GM21381 (cell line): Measurements from ENCODE around the gene CCR5.
"Not testable (repeated sequence)": the region's sequence is repeated elsewhere in the genome, so short reads cannot be mapped to it uniquely, and the experiment has no call there.

Experiments used
- ATAC-seq: cut with Tn5 transposase; IDR thresholded peaks from one replicate; pipeline ENCODE4 v1.9.1; 2021; ENCODE audit warnings: mild to moderate bottlenecking, moderate library complexity; ENCODE audit not compliant: unreplicated experiment

CCR5 gene

GRCh38 chr3:46370839-46371518 is at the start of gene CCR5:
TSS of gene CCR5 (plus strand) at chr3:46370946. CDS start at chr3:46372903, 1,957 bp downstream.
- no peak for ATAC-seq

DNA sequence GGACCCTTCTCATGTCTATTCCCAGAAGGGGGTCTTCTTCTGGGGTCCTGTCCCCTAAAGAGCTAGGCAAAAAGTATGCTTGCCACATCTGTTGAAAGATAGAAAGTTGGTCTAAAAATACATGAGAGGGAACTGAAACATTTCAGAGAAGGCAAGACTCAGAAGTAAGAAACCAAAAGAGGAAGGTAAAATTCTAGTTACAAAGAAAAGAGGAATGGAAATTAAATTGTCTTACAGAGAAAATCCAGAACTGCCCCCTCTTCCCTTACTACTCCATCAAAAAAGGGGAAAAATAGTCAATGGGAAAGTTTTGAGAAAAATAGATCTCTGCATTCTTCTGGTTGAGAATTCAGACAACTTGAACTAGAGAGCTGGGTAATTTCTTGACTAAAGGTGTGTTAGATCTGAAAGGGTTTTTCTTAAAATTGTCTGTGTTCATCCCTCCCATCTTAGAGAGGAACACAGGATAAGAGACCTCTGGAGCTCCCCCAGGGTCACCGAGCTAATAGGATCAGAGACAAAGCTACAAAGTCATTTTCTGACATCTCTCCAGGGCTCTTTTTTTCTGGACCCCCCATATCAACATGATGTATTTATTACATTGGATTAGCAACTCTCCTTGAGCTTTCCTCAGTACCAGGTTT is 49.2 kb upstream of the CCR5 start:
- no peak for ATAC-seq

DNA sequence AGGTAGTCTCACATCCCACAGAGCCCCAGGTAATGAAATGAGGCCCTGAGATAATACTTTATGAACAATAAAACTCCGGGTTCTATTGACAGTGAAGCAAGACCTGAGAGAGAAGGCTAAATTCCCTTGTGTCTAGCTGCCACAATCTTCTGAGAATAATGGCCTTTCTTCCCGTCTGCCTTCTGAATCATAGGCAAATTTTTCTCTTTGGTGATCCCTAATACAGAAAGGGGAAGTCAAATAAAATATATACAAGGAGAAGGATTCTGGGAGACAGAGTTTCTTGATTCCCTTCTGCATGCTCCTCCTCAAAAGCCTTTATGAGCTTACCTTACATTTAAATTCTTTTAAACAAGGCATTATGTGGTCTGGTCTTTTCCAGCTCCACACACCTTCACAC is 46.7 kb upstream of the CCR5 start:
- no peak for ATAC-seq

GRCh38 chr3:46325645-46326300 is 45.0 kb upstream of the CCR5 start:
- ATAC-seq, result no peak

GRCh38 chr3:46330676-46331075 is 40.1 kb upstream of the CCR5 start:
- not testable (repeated sequence) for ATAC-seq

GRCh38 chr3:46334741-46335478 is 35.8 kb upstream of the CCR5 start:
- ATAC-seq, result no peak

DNA sequence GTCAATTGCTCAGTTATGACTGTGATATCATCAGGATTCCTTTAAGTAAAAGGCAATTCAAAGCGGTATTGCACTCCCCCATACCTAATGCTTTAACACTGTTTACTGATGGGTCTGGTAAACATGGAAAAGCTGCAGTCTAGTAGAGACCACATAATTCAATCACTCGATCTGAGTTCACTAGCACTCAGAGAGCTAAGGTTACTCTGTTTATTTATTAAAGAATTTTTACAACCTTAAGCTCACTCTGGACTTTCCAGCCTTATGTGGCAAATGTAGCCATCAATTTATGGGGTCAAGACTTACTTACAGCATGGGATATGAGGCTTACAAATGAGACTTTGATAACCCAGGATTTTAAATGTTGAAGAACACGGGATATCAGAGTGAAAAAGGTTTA is 35.2 kb upstream of the CCR5 start:
- no peak for ATAC-seq

DNA sequence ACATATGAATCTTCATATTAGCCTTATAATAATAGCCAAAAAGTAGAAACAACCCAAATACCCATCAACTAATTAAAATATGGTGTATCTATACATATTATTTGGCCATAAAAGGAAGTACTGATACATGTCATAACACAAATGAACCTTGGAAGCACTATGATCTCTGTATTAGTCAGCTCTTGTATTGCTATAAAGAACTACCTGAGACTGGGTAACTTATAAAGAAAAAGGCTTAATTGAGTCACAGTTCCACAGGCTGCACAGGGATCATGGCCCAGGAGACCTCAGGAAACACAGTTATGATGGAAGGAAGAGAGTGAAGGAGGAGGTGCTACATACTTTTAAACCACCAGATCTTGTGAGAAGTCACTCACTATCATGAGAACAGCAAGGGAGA is 32.8 kb upstream of the CCR5 start:
- no peak for ATAC-seq

DNA sequence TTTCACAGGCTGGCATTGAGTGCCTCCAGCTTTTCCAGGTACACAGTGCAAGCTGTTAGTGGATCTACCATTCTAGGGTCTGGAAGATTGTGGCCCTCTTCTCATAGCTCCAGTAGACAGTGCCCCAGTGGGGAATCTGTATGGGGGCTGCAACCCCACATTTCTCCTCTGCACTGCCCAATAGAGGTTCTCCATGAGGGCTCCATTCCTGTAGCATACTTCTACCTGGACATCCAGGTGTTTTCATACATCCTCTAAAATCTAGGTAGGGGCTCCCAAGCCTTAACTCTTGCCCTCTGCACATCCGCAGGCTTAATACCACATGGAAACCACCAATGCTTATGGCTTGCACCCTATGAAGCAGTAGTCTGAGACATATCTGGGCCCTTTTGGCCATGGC is 31.9 kb upstream of the CCR5 start:
- no peak for ATAC-seq

GRCh38 chr3:46344476-46344875 is 26.3 kb upstream of the CCR5 start:
- ATAC-seq, result no peak

DNA sequence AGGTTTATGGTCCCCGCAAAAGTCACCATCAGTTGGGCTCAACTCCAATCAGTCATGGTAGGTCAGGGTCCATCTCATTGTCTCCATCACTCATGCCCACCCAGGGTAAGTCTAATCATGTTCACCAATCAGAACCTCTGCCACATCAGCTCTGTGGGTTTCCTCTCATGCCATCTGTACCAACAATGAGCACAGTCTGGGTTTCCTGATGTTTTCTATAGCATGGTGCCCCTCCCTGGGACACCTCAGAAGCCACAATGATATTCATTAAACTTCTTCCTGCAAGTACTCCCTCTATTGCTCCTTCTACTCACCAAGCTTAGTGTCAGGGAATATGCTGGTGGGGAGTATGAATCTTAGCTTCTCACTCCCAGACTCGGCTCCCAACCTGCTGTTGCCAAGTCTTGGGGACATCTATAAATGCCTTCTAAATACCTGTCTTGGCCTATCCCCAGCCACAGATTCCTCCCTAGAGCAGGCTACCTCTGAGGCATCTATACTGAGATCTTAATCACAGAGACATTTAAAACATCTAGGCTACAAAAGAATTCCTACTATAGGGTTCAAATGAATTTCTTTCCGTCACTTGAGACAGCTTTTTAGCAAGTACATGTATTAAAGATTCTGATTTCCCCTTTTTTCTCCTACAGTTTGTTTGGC is 21.8 kb upstream of the CCR5 start:
- no peak for ATAC-seq

- ATAC-seq, result peak; percentile 68
Observed at GRCh38 chr3:46349484-46350261, 21.1 kb upstream of the CCR5 start.

DNA sequence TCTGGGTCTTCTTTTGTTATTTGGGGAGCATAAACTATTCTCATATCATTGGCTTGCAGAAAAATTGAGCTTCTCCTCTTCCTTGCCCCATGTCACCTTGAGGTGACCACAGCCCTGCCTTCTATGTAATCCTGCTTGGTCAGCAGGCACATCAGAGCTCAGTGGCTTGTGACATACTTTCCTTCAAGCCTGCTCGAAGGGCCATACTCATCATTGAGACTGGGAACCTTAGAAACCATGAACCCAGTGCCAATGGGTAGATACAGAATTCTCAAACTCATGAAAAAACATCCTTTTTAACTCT is 20.5 kb upstream of the CCR5 start:
- ATAC-seq, result peak; percentile 28

GRCh38 chr3:46351646-46352045 is 19.1 kb upstream of the CCR5 start:
- ATAC-seq, result no peak

- no peak for ATAC-seq
Observed at GRCh38 chr3:46353090-46353489, 17.7 kb upstream of the CCR5 start.

- ATAC-seq, result no peak
Observed at GRCh38 chr3:46353647-46354410, 16.9 kb upstream of the CCR5 start, which contains the start of gene CCR2. TSS of gene CCR2 (plus strand) at chr3:46354111. CDS start at chr3:46357528, 3,417 bp downstream.

DNA sequence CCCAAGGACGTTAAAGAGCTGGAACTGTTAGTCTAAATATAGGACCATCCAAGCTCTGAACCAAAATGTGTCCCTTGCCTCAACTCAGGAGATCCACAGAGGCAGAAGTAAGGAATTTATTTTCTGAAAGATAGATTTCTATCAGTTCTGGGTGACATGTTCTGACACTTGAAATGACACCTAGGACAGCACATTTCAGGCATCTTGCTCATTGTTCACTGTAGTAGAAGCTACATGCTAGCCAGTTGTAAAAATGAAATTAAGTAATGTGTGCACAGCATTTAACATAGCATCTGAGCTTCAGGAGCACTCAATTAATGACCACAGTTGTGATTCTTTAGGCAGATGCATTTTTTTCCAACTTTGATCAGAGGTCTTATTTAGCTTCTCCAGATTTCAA is 16.3 kb upstream of the CCR5 start:
- ATAC-seq, result no peak

GRCh38 chr3:46354984-46355383 is 15.8 kb upstream of the CCR5 start:
- ATAC-seq, result no peak

- ATAC-seq, result no peak
Observed at GRCh38 chr3:46356276-46356675, 14.5 kb upstream of the CCR5 start.

DNA sequence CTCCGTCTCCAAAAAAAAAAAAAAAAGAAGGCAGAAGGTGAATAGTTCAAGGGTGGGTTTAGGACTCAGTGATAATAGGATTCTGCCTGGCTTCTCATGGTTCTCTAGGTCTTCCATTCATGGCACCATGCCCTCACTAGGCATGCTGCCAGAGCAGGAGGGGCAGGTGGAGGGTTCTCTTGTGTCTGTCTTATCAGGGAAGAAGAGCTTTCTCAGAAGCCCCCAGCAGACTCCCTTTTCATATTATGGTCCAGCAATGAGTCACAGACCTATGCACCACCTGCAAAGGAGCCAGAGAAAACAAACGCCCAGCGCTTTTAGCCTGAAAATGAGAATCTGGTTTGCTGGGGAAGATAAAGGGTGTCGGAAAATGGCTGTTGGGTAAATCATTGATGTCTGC is 13.8 kb upstream of the CCR5 start:
- ATAC-seq, result no peak
